Left hindlimb (tissue), 1 donor: Measurements from ENCODE around the gene COG6.

Experiments
- DNase-seq: peaks from one replicate; pipeline ENCODE4 v3.0.0-alpha.2; 2018

COG6 gene

GRCh38 chr13:39682788-39683187 lies 27.3 kb downstream of the COG6 start:
- DNase-seq: no peak

GRCh38 chr13:39684531-39685137 lies 29.2 kb downstream of the COG6 start:
- DNase-seq: no peak

GRCh38 chr13:39685652-39686051 lies 30.2 kb downstream of the COG6 start:
- DNase-seq: no peak

DNA sequence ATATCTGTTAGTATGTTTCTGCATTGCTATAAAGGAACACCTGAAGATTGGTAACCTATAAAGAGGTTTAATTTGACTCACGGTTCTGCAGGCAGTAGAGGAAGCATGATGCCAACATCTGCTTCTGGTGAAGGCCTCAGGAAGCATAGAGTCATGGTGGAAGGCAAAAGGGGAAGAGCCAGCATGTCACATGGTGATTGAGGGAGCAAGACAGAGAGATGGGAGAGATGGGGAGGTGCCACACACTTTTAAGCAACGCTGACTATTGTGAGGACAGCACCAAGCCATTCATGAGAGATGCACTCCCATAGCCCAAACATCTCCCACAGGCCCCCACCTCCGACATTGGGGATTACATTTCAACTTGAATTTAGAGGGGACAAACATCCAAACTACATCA lies 32.8 kb downstream of the COG6 start:
- no peak for DNase-seq

DNA sequence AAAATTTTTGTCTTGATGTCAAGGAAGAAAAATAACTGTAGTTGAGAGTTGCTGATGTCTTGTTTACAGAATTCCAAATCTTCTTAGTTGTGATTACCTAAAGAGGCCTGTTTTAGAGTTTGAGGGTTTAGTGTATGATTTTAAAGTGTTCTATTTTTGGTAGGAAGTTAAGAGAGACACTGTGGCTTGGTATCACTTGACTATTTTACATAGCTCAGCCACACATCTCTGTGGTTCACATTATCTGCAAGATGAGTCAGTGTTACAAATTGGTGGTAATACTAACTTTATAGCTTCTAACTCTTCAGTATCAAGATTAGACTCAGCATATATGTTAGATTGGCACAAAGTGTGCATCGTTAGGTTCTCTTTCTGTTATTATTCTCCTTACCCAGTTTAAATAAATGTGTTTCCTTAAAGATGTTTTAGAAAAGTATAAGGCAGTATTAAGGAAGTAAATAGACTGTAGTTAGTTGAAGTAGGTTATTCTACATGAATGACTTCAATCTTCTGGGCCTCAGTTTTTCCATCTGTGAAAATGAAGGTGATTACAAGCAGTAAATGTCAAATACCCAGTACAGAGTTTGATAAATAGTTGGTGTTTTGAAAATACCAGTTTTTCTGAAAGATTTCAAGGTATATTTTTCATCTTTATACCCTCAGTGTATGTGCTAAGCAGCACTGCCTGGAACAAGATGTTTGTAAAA lies 33.4 kb downstream of the COG6 start:
- DNase-seq: no peak

- peak; percentile 47 for DNase-seq
These were observed 37.4 kb downstream of the COG6 start for GRCh38 chr13:39692660-39693438.

GRCh38 chr13:39699274-39699673 lies 43.8 kb downstream of the COG6 start:
- no peak for DNase-seq

GRCh38 chr13:39712626-39713025 lies 57.2 kb downstream of the COG6 start:
- no peak for DNase-seq

DNA sequence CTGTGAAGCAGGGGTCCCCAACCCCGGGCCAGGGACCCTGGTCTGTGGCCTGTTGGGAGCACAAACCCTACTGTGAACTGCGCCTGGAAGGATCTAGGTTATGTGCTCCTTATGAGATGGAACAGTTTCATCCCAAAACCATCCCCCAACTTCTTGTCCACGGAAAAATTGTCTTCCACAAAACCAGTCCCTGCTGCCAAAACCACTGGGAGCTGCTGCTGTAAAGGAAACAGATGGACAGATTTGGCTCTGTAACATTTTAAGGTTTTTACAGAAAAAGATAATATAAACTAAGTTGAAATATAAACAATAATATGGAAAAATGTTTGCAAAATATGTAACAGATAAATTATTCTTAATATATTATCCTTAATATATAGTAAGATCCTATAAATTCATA lies 73.7 kb downstream of the COG6 start:
- DNase-seq: peak; percentile 31

- DNase-seq: no peak
These were observed 79.5 kb downstream of the COG6 start for GRCh38 chr13:39734952-39735351.

DNA sequence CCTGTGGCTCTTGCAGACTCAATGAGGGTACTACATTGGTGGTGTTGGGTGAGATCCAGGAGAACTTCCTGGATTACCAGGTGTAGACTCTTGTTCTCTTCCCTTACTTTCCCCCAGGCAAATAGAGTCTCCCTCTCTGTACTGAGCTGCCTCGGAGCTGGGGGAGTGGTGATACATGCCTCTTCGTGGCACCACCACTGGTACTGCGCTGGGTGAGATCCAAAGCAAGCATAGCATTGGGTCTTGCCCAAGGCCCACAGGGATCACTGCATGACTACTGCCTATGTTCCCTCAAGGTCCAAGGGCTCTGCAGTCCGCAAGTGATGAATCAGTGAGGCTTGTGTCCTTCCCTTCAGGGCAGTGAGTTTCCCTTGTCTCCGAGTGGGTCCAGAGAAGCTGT lies 81.6 kb downstream of the COG6 start:
- DNase-seq: no peak

- no peak for DNase-seq
These were observed 85.3 kb downstream of the COG6 start for GRCh38 chr13:39740761-39741160.

DNA sequence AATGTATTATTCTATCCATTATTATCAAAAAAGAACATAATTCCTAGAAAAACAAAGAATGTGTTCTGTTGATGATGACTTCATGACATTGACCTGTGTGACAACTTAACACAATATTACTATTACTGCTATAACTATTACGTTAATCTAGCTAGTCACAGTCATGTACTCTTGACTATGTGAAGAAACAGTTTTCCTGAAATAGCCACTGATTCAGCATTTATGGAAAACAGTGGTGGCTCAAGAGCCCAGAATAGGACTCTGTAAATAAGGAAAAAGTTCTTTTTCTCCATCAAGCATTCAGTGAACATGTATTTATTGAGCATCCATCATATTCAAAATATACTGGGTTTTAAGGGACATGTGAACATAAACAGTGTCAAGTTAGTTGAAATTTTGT lies 93.5 kb downstream of the COG6 start:
- DNase-seq: no peak

GRCh38 chr13:39749528-39749927 lies 94.1 kb downstream of the COG6 start:
- no peak for DNase-seq

DNA sequence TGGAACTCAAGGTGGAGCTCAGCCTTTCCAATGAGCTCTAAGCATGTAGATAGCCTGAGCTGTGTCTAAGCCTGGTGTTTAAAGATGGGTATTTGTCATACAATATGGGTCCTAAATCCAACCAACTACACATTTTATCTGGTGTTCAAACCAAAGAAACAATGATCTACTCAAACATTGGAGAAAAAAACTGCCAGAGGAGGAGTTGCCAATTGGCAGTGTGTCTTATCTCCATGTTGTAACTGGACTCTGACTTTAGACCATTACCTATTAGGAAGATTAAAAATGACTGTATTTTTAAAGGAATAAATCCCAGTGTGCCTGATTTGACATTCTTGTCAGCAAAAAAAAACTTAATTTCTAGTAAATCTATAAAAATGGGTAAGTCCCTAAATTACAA lies 96.3 kb downstream of the COG6 start:
- DNase-seq: no peak

- no peak for DNase-seq
These were observed 105.1 kb downstream of the COG6 start for GRCh38 chr13:39760521-39760920.

GRCh38 chr13:39765801-39766463 lies 110.5 kb downstream of the COG6 start:
- DNase-seq: peak; percentile 80

DNA sequence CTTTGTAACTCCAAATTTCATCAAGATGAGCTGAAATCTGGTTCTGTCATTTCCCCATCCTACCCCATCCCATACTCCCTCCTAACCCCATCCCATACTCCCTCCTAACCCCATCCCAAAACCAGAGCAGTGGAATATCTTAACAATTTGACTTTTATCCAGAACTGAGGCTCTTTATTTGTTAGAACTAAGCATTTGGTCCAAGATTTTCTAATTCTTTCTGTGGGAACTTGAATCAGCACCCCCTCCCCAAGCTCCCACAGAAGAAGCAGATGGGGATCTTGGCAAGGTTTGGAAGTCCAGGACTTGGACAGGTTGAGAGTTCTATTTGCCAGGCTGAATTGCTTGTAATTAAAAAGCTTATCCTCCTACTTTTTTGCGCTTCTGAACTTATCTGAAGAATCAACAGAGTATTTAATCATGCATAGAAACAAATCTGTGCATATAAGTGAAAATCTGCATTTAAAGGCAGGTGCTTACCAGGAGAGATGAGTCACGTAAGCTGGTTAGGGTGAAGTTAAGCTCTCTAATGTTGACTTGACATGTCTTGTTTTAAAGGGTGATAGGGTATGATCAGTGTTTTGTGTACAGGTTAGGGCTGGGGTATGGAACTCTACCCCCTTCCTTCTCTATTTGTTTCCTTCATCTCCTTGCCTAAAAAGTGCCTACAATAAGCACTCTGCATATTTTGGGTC lies 111.1 kb downstream of the COG6 start:
- no peak for DNase-seq

DNA sequence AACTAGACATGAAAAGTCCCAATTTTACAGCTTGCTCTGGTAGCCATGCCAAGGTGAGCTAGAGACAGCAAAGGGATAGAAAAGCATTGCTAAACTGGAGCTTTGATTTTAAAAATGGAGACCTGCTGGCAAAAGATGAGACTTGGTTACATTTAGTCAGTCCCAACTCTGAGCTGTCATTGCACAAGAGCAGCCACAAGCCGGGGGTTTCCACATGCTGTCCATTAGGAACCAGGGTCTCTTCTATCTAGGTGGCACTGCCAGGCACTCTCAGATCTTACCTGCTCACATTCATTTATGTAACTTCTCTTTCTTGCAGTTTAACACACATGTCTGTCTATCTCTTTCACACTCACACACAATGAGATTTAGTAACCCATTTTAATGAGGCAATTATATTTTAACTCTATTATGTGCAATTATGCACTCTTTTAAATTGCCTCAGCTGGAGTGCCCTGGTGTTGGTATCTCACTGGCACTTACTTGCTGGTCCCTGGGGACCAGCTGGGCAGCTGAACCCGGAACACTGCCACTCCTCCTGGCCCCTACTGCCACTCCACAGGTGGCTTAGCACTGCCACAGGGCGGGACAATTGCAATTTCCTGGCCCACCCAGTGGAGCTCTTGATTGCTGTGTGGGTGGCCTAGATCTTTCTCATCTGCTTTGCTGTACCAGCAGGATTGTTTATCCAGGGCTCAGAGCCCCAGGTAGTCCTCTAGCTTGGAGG lies 112.5 kb downstream of the COG6 start:
- no peak for DNase-seq

GRCh38 chr13:39768962-39769361 lies 113.5 kb downstream of the COG6 start:
- no peak for DNase-seq

DNA sequence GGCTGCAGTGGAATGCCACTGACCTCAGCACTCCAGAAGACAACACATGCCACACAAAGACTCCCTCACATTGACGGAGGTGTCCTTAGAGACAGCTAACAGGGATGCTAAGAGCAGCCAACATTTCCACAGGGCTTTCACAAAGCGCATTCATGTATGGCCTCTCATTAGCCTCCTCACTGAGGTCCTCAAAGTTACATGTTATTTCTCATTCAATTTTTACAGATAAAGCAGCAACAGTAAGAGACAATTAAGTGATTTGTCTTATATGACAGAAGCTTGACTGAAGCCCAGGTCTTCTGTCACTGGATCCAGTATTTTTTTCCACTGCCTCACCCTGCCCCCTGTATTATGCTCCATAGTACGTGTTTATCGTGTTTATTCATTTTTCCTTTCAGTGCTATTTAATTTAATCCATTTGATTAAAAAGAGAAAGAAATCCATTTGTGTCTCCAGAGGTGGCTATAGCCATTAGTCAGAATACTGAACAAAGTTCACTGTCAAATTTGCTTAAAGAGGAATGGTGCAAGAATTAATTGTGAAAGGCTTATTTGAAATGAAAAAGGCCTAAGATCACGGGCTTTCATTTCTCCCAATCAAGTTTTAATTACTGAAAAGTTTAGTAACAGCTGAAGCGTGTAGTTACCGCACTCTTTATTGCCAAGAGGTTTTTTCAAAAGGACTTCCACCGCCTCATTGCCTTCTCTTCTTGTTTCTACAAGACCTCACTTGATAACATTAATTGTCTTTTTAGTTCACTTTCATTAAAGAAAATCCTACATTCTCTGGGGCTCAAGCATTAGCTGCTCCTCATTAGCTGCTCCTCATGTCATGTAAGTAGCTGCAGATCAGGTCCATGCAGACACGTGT lies 115.0 kb downstream of the COG6 start:
- DNase-seq: no peak
